ENCODE measurements around the gene ELOVL3. TPM values are rescaled to one million over a fixed set of nuclear protein-coding genes. Genes with fewer than 3 reads are reported as not detected.
"Not testable (repeated sequence)": the region's sequence is repeated elsewhere in the genome, so short reads cannot be mapped to it uniquely, and the experiment has no call there.

Gene ELOVL3
- polyA plus RNA-seq (ENCODE audit: insufficient read length), result 0.94 TPM

- DNase-seq, result peak; percentile 94
These were observed at the start of gene ELOVL3 for GRCh38 chr10:102225646-102226541. Gene ELOVL3, plus strand, starts transcription at chr10:102226299. Its CDS starts 250 bp downstream, at chr10:102226549.

GRCh38 chr10:102184606-102185005 is 41.5 kb upstream of the ELOVL3 start:
- no peak for DNase-seq

- no peak for DNase-seq
These were observed 40.8 kb upstream of the ELOVL3 start for GRCh38 chr10:102185272-102185671.

GRCh38 chr10:102185811-102186527 is 40.1 kb upstream of the ELOVL3 start:
- DNase-seq, result no peak

- DNase-seq, result no peak
These were observed 37.7 kb upstream of the ELOVL3 start for GRCh38 chr10:102188298-102188940.

- not testable (repeated sequence) for DNase-seq
These were observed 36.9 kb upstream of the ELOVL3 start for GRCh38 chr10:102188941-102189898.

GRCh38 chr10:102191956-102192355 is 34.1 kb upstream of the ELOVL3 start:
- no peak for DNase-seq

- DNase-seq, result no peak
These were observed 30.7 kb upstream of the ELOVL3 start for GRCh38 chr10:102195296-102195870.

GRCh38 chr10:102196893-102197292 is 29.2 kb upstream of the ELOVL3 start:
- no peak for DNase-seq

- DNase-seq, result no peak
These were observed 28.1 kb upstream of the ELOVL3 start for GRCh38 chr10:102198027-102198426.

GRCh38 chr10:102200751-102201640 is 25.1 kb upstream of the ELOVL3 start:
- DNase-seq, result no peak

- no peak for DNase-seq
These were observed 23.7 kb upstream of the ELOVL3 start for GRCh38 chr10:102202386-102202785.

GRCh38 chr10:102208311-102209035 is 17.6 kb upstream of the ELOVL3 start:
- no peak for DNase-seq

GRCh38 chr10:102211615-102212299 is 14.3 kb upstream of the ELOVL3 start:
- no peak for DNase-seq

- DNase-seq, result not testable (repeated sequence)
These were observed 12.5 kb upstream of the ELOVL3 start for GRCh38 chr10:102213599-102213998.

GRCh38 chr10:102219370-102219769 is 6.7 kb upstream of the ELOVL3 start:
- DNase-seq, result no peak

GRCh38 chr10:102220612-102221011 is 5.5 kb upstream of the ELOVL3 start:
- no peak for DNase-seq

- no peak for DNase-seq
These were observed 3.3 kb upstream of the ELOVL3 start for GRCh38 chr10:102222797-102223196.

GRCh38 chr10:102226542-102226870 is 407 bp downstream of the ELOVL3 start:
- DNase-seq, result no peak

All from hindlimb muscle (tissue), 1 donor.